Peyer's patch (tissue), 4 donors: Measurements from ENCODE around the gene CLCN1.

Source experiments
- CTCF ChIP-seq, 6 experiments: fragments of 450-650 bp in 4 of 6; fragments of 200-600 bp in 2 of 6; sonication (generic) in 1 of 6; IDR thresholded peaks; one replicate each; pipeline ENCODE4 v1.5.1; 2017 to 2019; ENCODE audit warnings: antibody characterized with exemption in 6 of 6, mild to moderate bottlenecking in 3 of 6, moderate library complexity in 1 of 6
- POLR2A ChIP-seq, 2 donors: fragments of 450-650 bp; IDR thresholded peaks; one replicate each; pipeline ENCODE4 v1.5.1; 2017; ENCODE audit warnings: antibody characterized with exemption in 2 of 2, mild to moderate bottlenecking in 2 of 2, moderate library complexity in 2 of 2

GRCh38 chr7:143322760-143323633 is 7.1 kb downstream of the CLCN1 start:
- TF ChIP-seq CTCF (IDR thresholded peaks at IDR 0.05) (no peak), POLR2A (IDR thresholded peaks at IDR 0.05) (no peak)
